Large intestine (tissue), 3 donors: ENCODE data around the gene DIO1. TPM values are rescaled to one million over a fixed set of nuclear protein-coding genes. Genes with fewer than 3 reads are reported as not detected.
A peak's percentile ranks its signal among the peaks of the same experiment; 100 is the strongest.
"Not testable (repeated sequence)": the region's sequence is repeated elsewhere in the genome, so short reads cannot be mapped to it uniquely, and the experiment has no call there.

ENCODE experiments used
- DNase-seq, 2 donors: peaks; one replicate each; pipeline versions ENCODE4 v3.0.0 to v3.0.0-alpha.2; 2013
- H3K27ac ChIP-seq: one replicate; pipeline ENCODE4 v1.5.1; 2013; ENCODE audit warnings: low read length
- H3K27me3 ChIP-seq: 2 replicates; pipeline ENCODE4 v1.6.1; 2013; ENCODE audit warnings: low read length; ENCODE audit not compliant: control insufficient read depth, insufficient read depth
- H3K36me3 ChIP-seq: 2 replicates; pipeline ENCODE4 v1.6.1; 2013; ENCODE audit warnings: low read length; ENCODE audit not compliant: control insufficient read depth, insufficient read depth
- H3K4me1 ChIP-seq: one replicate; pipeline ENCODE4 v1.6.1; 2013; ENCODE audit warnings: low read length; ENCODE audit not compliant: control insufficient read depth, insufficient read depth
- H3K4me3 ChIP-seq: one replicate; pipeline ENCODE4 v1.5.1; 2013; ENCODE audit warnings: low read length
- H3K9me3 ChIP-seq: one replicate; pipeline ENCODE4 v1.6.1; 2013; ENCODE audit warnings: mild to moderate bottlenecking, low read depth, low read length, moderate library complexity; ENCODE audit not compliant: control insufficient read depth
- WGBS: methylation state at CpG from one replicate; pipeline ENCODE4 v1.1.5; 2013; ENCODE audit warnings: low lambda C conversion rate; ENCODE audit not compliant: insufficient coverage; 5-methylcytosine and 5-hydroxymethylcytosine counted together
- polyA plus RNA-seq: library from polyadenylated mRNA; unstranded; fragments of 120-200 nt; gene quantifications from one replicate; pipeline ENCODE4 v1.2.1, GENCODE V29; 2013

The DIO1 gene
- polyA plus RNA-seq, 1 donor: 0.58 TPM

DNA sequence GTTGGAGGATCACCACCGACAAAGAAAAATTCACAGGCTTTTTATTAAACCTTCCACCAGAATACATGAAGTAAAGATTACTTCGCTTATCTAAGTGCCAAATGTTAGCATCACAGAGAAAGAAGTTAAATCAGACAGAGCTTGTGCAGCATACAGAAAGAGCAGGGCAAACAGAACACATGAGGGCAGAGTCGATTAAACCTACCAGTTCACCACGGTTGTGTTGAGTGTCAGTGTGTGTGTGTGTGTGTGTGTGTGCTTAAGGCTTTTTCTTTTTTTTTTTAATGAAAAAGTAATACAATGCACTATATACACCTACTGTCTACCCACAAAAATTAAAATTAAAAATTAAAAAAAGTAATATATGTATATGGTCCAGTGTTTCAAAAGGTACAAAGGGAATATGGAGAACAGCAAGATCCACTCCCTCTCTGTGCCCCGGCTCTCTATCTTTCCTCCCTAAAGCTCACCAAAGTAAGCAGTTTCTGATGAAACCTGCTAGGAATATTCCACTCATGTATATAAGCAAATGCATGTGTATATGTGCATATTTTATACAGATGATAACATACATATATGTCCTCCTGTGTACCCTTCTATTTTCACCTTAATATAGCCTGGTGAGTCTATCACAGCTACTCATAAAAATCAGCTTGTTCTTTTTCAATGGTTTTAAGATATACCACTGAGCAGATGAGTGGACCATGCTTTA is 22.1 kb upstream of the DIO1 start:
- Histone ChIP-seq H3K36me3 (peaks cover 32% of the 10 kb centered on the region), H3K27me3 (no peaks in the 10 kb centered on the region), H3K4me3 (no peak overlapping the region), H3K27ac (no peak overlapping the region), H3K4me1 (no peaks in the 10 kb centered on the region), H3K9me3 (no peaks in the 10 kb centered on the region)
- no peak for DNase-seq
- 11% methylated on average over 1 of the region's 5 CpGs for WGBS

DNA sequence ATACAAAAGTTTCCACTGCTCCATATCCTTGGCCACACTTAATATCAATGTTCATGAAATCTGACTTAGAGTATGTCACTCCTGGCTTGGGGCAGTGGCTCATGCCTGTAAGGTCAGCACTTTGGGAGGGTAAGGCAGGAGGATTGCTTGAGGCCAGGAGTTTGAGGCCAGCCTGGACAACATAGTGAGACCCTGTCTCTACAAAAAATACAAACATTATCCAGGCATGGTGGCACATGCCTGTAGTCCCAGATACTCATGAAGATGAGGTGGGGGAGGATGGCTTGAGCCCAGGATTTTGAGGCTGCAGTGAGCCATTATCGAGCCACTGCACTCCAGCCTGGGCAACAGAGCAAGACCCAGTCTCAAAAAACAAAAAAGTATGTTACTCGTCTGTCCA is 18.8 kb upstream of the DIO1 start:
- H3K4me3 ChIP-seq, H3K27me3 ChIP-seq, DNase-seq, H3K27ac ChIP-seq, H3K9me3 ChIP-seq, H3K4me1 ChIP-seq: not testable (repeated sequence)
- peaks cover 46% of the 10 kb centered on the region for H3K36me3 ChIP-seq
- WGBS: no CpG with 5 or more reads among the region's 2 CpGs

DNA sequence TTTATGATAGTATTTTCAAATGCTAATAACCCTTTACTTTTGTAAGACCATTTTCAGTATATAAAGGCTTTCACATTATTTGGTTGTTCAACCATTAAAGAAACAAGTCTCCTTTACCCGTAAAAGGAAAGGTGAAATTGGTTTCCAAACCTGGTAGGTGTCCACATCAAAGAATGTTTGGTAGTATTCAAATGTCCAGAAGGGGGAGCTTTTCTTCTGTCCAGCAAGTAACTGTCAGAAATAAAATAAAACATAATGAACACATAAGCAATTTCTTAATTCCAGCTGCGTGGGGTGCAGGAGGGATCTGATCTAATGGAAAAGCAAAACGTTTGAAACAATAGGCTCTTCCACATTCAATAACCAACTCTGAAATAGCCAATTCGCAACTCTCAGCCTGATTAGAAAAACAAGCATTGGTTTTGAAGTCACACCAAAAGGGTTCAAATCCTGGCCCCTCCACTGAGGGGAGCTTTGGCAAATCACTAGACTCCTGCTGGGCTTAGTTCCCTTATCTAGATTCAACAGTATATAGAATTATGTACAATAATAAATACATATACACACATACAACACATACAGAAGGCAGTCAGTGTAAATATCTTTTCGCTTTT is 15.4 kb upstream of the DIO1 start:
- Histone ChIP-seq H3K27ac (no peak overlapping the region), H3K4me3 (no peak overlapping the region), H3K36me3 (peaks cover 38% of the 10 kb centered on the region), H3K27me3 (no peaks in the 10 kb centered on the region), H3K4me1 (no peaks in the 10 kb centered on the region), H3K9me3 (no peaks in the 10 kb centered on the region)
- 100% methylated on average over 1 of the region's 5 CpGs for WGBS
- DNase-seq: peak in 1 of 2 donors; percentile 29

DNA sequence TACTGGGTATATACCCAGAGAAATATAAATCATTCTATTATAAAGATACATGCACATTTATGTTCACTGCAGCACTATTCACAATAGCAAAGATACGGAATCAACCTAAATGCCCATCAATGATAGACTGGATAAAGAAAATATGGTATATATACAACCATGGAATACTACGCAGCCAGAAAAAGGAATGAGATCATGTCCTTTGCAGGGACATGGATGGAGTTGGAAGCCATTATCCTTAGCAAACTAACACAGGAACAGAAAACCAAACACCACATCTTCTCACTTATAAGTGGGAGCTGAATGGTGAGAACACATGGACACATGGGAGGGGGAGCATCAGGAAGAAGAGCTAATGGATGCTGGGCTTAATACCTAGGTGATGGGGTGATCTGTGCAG is 12.1 kb upstream of the DIO1 start:
- not testable (repeated sequence) for DNase-seq, H3K27me3 ChIP-seq, H3K9me3 ChIP-seq, H3K4me1 ChIP-seq, H3K4me3 ChIP-seq, H3K27ac ChIP-seq
- H3K36me3 ChIP-seq: peaks cover 27% of the 10 kb centered on the region
- WGBS: 100% methylated on average over 1 of the region's 2 CpGs

- H3K27ac ChIP-seq, DNase-seq, H3K27me3 ChIP-seq, H3K9me3 ChIP-seq, H3K4me1 ChIP-seq, H3K4me3 ChIP-seq: not testable (repeated sequence)
- no CpG with 5 or more reads among the region's 6 CpGs for WGBS
- peaks cover 14% of the 10 kb centered on the region for H3K36me3 ChIP-seq
These were observed 10.4 kb upstream of the DIO1 start for GRCh38 chr1:53883600-53883999.

DNA sequence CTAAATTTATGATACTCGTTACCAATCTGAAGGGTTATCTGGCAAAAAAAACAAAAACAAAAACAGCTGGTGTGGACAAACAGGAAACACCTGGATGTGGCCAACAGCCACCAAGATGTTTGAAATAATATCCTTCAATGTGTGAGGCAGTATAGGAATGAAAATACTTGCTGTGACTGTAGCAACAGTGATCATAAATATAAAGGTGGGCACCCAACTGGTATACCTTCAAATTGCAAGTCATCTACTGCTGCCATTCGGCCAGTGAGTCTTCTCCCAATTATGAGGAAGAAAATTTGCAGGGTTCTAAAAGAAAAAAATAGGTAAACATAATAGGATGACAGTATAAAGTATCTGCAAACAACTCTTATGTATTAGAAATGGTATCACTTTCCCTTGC is 5.3 kb upstream of the DIO1 start:
- Histone ChIP-seq H3K4me1 (peaks cover 12% of the 10 kb centered on the region), H3K9me3 (no peaks in the 10 kb centered on the region), H3K27ac (no peak overlapping the region), H3K36me3 (peaks cover 3% of the 10 kb centered on the region), H3K4me3 (no peak overlapping the region), H3K27me3 (no peaks in the 10 kb centered on the region)
- no peak for DNase-seq
- WGBS: no CpG with 5 or more reads among the region's 2 CpGs

DNA sequence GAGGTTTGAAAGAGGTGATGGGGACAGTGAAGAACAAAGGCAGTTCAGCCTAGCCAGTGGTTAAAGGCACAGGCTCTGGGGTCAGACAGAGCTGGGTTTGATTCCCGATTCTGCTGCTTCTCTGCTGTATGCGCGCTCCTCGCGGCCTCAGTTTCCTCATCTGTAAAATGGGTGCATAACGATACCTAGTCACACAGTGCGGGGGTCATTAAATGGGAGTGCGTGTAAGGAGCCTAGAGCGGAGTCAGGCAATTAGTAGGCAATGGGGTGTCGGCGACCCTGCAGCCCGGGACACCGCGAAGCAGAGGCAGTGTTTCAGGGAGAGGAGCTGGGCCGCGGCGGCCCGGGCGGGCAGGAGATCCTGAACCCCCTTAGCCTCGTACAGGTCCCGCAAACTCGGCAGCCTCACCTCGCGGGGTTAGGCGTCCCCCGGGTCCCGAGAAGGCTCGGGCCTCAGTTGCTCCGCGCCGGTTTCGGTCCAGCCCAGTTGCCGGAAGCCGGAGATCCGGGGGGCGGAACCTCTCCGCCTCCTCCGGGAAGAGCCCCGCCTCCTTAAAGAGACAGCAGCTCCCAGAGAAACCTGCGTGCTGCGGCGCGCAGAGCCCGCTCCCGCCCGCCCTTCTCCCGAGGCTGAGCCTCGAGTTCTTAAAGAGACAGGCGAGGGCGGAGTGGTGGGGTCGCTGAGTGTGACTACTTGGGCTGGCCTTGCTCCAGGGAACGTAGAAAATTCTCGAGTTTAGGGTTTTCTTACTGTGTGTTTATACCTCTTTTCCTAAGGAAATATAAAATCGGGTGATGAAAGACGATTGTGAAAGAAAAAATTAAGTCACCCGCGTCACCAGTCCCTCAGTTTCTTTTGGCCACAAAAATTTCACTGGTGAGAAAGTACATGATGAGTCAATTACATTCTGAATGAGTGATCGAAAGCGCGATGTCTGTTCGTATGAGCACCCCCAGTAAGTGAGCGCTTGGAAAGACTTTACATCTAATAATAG is 4.4 kb upstream of the DIO1 start, which contains the start of gene YIPF1:
TSS of gene YIPF1 (minus strand) at position 494 of the 995 bp plus-strand sequence. CDS start 860 bp downstream, outside the sequence.
- WGBS: 14% methylated on average over 5 of the region's 62 CpGs
- Histone ChIP-seq H3K4me3 (peak within 1 kb of the TSS; percentile 92), H3K9me3 (no peaks in the 10 kb centered on the region), H3K4me1 (peaks cover 18% of the 10 kb centered on the region), H3K27me3 (no peaks in the 10 kb centered on the region), H3K27ac (peak within 1 kb of the TSS; percentile 42), H3K36me3 (peaks cover 3% of the 10 kb centered on the region)
- DNase-seq: peak; percentile 90 to 92

- no peak overlapping the region for H3K4me3 ChIP-seq
- H3K4me1 ChIP-seq: peaks cover 22% of the 10 kb centered on the region
- H3K27ac ChIP-seq: no peak overlapping the region
- no peaks in the 10 kb centered on the region for H3K27me3 ChIP-seq
- no peaks in the 10 kb centered on the region for H3K9me3 ChIP-seq
- no CpG with 5 or more reads among the region's 7 CpGs for WGBS
- no peak for DNase-seq
- peaks cover 3% of the 10 kb centered on the region for H3K36me3 ChIP-seq
These were observed 3.5 kb upstream of the DIO1 start for GRCh38 chr1:53890522-53890941.

DNA sequence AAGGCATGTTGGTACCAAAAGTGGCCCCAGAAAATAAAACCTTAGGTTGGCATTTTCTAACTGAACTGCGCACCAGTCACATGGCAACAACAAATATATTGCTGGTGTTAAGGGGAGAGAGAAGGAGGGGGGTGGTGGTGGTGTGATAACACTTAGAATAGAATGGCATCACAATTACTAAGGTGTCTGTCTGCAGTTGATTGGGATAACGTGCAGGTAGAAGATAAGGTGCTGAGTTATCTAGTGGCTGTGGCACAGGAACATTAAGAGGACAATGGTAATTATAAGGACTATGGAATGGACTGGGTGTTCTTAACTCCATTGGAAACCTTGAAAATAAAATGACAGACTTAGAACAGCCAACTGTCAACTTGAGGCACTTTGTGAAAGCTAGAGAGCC is 3.0 kb upstream of the DIO1 start:
- no CpG with 5 or more reads among the region's 2 CpGs for WGBS
- Histone ChIP-seq H3K27me3 (no peaks in the 10 kb centered on the region), H3K36me3 (peaks cover 3% of the 10 kb centered on the region), H3K4me1 (peaks cover 22% of the 10 kb centered on the region), H3K4me3 (no peak overlapping the region), H3K9me3 (no peaks in the 10 kb centered on the region), H3K27ac (no peak overlapping the region)
- DNase-seq: no peak

GRCh38 chr1:53891678-53892077 is 2.3 kb upstream of the DIO1 start:
- peaks cover 22% of the 10 kb centered on the region for H3K4me1 ChIP-seq
- no peak overlapping the region for H3K4me3 ChIP-seq
- H3K27me3 ChIP-seq: no peaks in the 10 kb centered on the region
- H3K36me3 ChIP-seq: peaks cover 2% of the 10 kb centered on the region
- WGBS: no CpG with 5 or more reads among the region's 2 CpGs
- H3K27ac ChIP-seq: no peak overlapping the region
- H3K9me3 ChIP-seq: no peaks in the 10 kb centered on the region
- peak in 1 of 2 donors; percentile 47 for DNase-seq
